ENCODE results near the gene MICALL1.
"Not testable (repeated sequence)": the region's sequence is repeated elsewhere in the genome, so short reads cannot be mapped to it uniquely, and the experiment has no call there.

MICALL1 gene

DNA sequence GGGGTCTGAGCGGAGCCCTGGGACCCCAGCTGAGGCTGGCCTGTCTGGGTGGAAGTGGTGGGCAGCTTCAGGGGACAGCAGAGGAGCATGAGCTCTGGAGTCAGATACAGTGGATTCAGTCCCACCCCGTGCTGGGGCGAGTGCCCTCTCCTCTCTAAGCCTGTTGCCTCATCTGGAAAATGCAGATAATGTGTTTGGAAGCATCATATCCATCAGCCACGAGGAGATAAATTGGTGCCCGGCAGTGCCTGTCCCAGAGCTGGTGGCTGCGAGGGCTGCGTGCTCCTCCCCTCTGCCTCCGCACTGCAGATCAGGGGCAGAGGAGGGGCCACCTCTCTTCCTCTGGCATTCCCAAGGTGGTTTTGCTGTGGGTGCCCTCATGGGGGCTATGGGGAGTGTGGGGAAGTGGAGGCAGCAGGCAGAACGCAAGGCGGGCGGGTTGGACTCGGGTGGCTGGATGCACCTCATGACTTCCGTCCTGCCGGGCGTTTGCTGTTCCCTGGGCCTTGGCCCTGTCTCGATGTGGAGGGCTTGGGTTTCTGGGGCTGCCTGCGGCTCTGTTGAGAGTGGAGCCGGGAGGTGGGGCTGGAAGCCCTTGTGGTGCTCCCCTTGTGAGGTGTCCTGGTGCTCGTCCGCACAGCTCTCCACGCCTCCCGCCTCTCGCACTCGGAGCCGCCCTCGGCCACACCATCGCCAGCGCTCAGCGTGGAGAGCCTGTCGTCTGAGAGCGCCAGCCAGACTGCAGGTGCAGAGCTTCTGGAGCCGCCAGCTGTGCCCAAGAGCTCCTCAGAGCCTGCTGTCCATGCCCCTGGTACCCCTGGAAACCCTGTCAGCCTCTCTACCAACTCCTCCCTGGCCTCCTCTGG lies 20.9 kb downstream of the MICALL1 start:
- no peak for DNase-seq

GRCh38 chr22:37927637-37927936 lies 21.5 kb downstream of the MICALL1 start:
- DNase-seq = no peak

- no peak for DNase-seq
Observed at GRCh38 chr22:37929390-37929789, 23.3 kb downstream of the MICALL1 start.

- peak in 7 of 58 donors; percentile 8 to 28 (median 21) for DNase-seq
Observed at GRCh38 chr22:37930270-37930951, 24.3 kb downstream of the MICALL1 start.

- DNase-seq = no peak
Observed at GRCh38 chr22:37930952-37931440, 24.9 kb downstream of the MICALL1 start.

DNA sequence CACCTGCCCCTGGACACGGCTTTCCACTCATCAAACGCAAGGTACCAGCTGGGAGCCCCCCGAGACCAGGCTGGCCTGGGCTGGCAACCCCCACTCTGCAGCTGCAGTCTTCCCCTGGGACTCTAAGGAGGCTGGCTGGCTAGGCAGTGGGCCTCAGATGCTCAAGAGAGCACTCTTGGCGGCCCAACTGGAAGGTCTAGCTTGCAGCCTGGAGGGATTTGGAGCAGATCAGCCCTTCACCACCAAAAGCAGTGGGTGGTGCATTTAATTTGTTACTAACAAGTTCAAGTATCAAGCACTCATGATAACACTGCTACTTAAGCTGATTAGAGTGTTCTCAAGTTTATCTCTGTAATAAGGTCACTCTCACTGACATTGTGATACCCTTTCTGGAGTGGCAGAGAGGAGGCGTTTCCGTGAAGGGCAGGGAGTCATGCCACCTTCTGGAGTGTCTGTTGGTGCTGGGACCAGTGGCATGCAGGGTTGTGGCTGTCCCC lies 25.8 kb downstream of the MICALL1 start:
- DNase-seq = no peak

DNA sequence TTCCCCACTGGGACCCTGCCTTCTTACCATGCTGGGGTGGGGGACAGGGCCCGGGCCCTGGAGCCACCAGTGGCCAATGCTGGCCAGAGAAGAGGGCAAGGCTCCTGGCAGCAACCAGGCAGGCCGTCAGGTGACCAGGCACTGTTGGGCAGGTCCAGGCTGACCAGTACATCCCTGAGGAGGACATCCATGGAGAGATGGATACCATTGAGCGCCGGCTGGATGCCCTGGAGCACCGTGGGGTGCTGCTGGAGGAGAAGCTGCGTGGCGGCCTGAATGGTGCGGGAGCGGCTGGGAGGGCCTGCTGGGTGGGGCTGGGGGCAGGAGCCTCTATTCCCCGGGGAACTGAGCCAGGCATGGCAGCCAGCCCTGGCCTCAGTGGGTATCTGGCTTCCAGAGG lies 26.3 kb downstream of the MICALL1 start:
- DNase-seq = no peak

- DNase-seq = no peak
Observed at GRCh38 chr22:37932821-37933578, 26.9 kb downstream of the MICALL1 start.

- peak in 56 of 58 donors; percentile 5 to 82 (median 63) for DNase-seq
Observed at GRCh38 chr22:37933711-37934376, 27.7 kb downstream of the MICALL1 start.

DNA sequence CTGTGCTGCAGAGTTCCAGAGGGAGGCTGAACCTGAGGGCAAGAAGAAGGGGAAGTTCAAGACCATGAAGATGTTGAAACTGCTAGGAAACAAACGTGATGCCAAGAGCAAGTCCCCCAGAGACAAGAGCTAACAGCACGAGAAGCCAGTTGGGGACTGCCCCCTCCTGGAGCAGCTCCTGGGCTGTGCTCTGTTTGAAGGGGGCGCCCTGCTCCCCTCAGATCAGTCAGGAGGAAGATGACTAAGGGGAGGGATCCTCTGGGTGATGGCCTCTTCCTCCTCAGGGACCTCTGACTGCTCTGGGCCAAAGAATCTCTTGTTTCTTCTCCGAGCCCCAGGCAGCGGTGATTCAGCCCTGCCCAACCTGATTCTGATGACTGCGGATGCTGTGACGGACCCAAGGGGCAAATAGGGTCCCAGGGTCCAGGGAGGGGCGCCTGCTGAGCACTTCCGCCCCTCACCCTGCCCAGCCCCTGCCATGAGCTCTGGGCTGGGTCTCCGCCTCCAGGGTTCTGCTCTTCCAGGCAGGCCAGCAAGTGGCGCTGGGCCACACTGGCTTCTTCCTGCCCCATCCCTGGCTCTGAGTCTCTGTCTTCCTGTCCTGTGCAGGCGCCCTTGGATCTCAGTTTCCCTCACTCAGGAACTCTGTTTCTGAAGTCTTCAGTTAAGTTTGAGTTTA lies 34.7 kb downstream of the MICALL1 start:
- no peak for DNase-seq

GRCh38 chr22:37942133-37942532 lies 36.0 kb downstream of the MICALL1 start:
- DNase-seq = no peak

- no peak for DNase-seq
Observed at GRCh38 chr22:37943136-37943824, 37.2 kb downstream of the MICALL1 start.

GRCh38 chr22:37943825-37944198 lies 37.7 kb downstream of the MICALL1 start:
- no peak for DNase-seq

DNA sequence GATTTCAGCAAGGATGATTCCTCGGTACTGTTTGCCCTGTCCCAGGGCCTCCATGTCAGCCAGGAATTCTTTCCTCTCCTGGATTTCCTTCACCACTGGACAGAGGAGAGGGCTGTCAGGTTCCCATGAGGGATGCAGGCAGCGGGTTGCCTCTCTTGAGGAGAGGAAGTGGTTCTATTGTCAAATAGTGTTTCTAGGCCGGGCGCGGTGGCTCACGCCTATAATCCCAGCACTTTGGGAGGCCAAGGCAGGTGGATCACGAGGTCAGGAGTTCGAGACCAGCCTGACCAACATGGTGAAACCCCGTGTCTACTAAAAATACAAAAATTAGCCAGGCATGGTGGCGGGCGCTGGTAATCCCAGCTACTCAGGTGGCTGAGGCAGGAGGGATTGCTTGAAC lies 38.3 kb downstream of the MICALL1 start:
- not testable (repeated sequence) for DNase-seq

DNA sequence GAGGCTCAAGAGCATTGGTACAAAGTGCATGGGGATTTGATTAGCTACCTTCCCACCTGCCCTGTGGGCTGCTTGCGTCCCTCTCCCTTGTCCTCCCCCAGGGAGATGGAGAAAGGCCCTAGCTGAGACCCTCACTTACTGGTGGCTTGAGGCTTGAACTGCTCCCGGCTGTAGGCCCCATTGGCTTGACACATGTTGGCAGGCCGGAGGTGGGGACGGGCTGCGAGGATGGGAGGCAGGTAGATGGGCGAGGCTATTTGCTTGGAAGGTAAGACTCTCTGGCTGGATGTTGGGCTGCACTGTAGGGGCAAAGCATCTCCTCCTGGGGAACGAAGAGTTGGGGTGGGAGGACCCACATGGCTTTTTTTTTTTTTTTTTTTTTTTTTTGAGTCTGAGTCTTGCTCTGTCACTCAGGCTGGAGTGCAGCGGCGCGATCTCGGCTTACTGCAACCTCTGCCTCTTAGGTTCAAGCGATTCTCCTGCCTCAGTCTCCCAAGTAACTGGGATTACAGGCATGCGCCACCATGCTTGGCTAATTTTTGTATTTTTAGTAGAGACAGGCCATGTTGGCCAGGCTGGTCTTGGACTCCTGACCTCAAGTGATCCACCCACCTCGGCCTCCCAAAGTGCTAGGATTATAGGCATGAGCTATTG lies 41.2 kb downstream of the MICALL1 start:
- not testable (repeated sequence) for DNase-seq

GRCh38 chr22:37951305-37951704 lies 45.2 kb downstream of the MICALL1 start:
- no peak for DNase-seq

DNA sequence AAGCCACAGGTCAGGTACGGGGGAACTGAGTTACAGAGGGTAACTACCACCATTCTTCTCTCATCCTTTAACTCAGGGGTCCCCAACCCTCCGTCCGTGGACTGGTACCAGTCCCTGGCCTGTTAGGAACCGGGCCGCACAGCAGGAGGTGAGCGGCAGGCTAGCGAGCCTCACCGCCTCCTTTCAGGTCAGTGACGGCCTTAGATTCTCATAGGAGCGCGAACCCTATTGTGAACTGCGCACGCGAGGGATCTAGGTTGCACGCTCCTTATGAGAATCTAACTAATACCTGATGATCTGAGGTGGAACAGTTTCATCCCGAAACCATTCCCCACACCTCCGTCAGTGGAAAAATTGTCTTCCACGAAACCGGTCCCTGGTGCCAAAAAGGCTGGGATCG lies 46.5 kb downstream of the MICALL1 start:
- not testable (repeated sequence) for DNase-seq

- peak in 4 of 58 donors; percentile 64 to 78 (median 68) for DNase-seq
Observed at GRCh38 chr22:37953062-37953436, 47.0 kb downstream of the MICALL1 start.

GRCh38 chr22:37953437-37954179 lies 47.5 kb downstream of the MICALL1 start, which contains the start of the genes C22orf23 and POLR2F:
TSS of gene C22orf23 (minus strand) at chr22:37953601. CDS start at chr22:37953149, 452 bp downstream.
TSS of gene POLR2F (plus strand) at chr22:37953699. CDS start at chr22:37953788, 89 bp downstream.
- peak; percentile 34 to 95 (median 88) for DNase-seq
